PC-9 (cell line): ENCODE data around the gene GUCY1A2.

ENCODE experiments used
- EZH2 ChIP-seq: fragments of 200-600 bp; sonication (generic); IDR thresholded peaks from 2 replicates; pipeline ENCODE4 v1.8.0; 2017; ENCODE audit warnings: antibody characterized with exemption, low read depth
- TF ChIP-seq, protein P1 (sequence below): fragments of 200-600 bp; sonication (generic); conservative IDR thresholded peaks from 2 replicates; pipeline ENCODE4 v1.6.1; 2017; ENCODE audit warnings: mixed run types, antibody characterized with exemption, mild to moderate bottlenecking, moderate library complexity

DNA sequence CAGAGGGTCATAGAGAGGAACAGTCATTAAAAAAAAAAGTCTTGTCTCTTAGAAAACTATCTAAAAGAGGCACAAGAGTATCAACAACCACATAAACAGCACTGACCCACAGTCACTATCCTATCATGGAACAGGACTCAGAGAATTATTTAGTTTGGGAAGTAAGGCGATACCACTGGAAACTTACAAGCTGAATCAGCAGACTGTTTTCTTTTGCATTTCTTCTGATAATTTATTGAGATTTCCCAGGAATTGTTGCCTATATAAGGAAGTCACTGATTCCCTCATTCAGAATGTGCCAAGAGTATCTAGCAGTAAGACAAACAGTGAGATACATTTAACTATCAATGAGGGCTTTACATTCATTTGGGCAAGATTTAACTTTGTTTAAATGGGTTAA lies 304.1 kb downstream of the GUCY1A2 start:
- TF ChIP-seq, protein P1, sequence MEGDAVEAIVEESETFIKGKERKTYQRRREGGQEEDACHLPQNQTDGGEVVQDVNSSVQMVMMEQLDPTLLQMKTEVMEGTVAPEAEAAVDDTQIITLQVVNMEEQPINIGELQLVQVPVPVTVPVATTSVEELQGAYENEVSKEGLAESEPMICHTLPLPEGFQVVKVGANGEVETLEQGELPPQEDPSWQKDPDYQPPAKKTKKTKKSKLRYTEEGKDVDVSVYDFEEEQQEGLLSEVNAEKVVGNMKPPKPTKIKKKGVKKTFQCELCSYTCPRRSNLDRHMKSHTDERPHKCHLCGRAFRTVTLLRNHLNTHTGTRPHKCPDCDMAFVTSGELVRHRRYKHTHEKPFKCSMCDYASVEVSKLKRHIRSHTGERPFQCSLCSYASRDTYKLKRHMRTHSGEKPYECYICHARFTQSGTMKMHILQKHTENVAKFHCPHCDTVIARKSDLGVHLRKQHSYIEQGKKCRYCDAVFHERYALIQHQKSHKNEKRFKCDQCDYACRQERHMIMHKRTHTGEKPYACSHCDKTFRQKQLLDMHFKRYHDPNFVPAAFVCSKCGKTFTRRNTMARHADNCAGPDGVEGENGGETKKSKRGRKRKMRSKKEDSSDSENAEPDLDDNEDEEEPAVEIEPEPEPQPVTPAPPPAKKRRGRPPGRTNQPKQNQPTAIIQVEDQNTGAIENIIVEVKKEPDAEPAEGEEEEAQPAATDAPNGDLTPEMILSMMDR, result no peak
- no peak for TF ChIP-seq EZH2
